Measurements from ENCODE around the gene FAM193B. TPM values are rescaled to one million over a fixed set of nuclear protein-coding genes. Genes with fewer than 3 reads are reported as not detected.

FAM193B gene
- total and polyA plus RNA-seq, 4 donors, result 14.3 to 31.8 (median 15.8) TPM

GRCh38 chr5:177510567-177511053 lies 43.8 kb downstream of the FAM193B start:
- H3K9me3 ChIP-seq (ENCODE audit: control insufficient read depth in 4 of 4, low read length in 3 of 4), result no peaks in the 10 kb centered on the region
- peaks cover 1 to 24% (median 6%) of the 10 kb centered on the region in 4 donors for H3K4me1 ChIP-seq (ENCODE audit: control insufficient read depth in 4 of 4, insufficient read depth in 4 of 4, low read length in 3 of 4)
- H3K9ac ChIP-seq (ENCODE audit: low read depth in 1 of 2, low read length in 2 of 2), result no peak overlapping the region
- no peak for DNase-seq (ENCODE audit: low spot score)
- H3K27ac ChIP-seq (ENCODE audit: low read depth in 1 of 2, low read length in 2 of 2), result peak overlapping the region; percentile 36 to 81
- TF ChIP-seq FOXA2 (IDR thresholded peaks at IDR 0.05) (no peak), SP1 (IDR thresholded peaks at IDR 0.05) (no peak), GABPA (IDR thresholded peaks at IDR 0.05 in 1 of 2, conservative IDR thresholded peaks at IDR 0.05 in 1 of 2) (no peak), RXRA (IDR thresholded peaks at IDR 0.05) (no peak), EGR1 (IDR thresholded peaks at IDR 0.05; ENCODE audit: low read depth in 2 of 2) (no peak)
- H3K27me3 ChIP-seq (ENCODE audit: control insufficient read depth in 4 of 4, insufficient read depth in 4 of 4, low read length in 3 of 4), result no peaks in the 10 kb centered on the region
- WGBS, result 88% methylated on average over 15 of the region's 15 CpGs
- no peak overlapping the region for H3K4me3 ChIP-seq (ENCODE audit: low read depth in 1 of 3, low read length in 3 of 3)
- H3K36me3 ChIP-seq (ENCODE audit: control insufficient read depth in 4 of 4, insufficient read depth in 3 of 4, low read depth in 1 of 4, low read length in 3 of 4), result peaks cover 12 to 48% (median 14%) of the 10 kb centered on the region in 4 donors

- 78% methylated on average over 11 of the region's 11 CpGs for WGBS
- H3K27me3 ChIP-seq (ENCODE audit: control insufficient read depth in 4 of 4, insufficient read depth in 4 of 4, low read length in 3 of 4), result no peaks in the 10 kb centered on the region
- H3K4me1 ChIP-seq (ENCODE audit: control insufficient read depth in 4 of 4, insufficient read depth in 4 of 4, low read length in 3 of 4), result peaks cover 0 to 19% (median 1%) of the 10 kb centered on the region in 4 donors
- peak overlapping the region in 1 of 2 donors; percentile 6 for H3K9ac ChIP-seq (ENCODE audit: low read depth in 1 of 2, low read length in 2 of 2)
- no peaks in the 10 kb centered on the region for H3K9me3 ChIP-seq (ENCODE audit: control insufficient read depth in 4 of 4, low read length in 3 of 4)
- H3K36me3 ChIP-seq (ENCODE audit: control insufficient read depth in 4 of 4, insufficient read depth in 3 of 4, low read depth in 1 of 4, low read length in 3 of 4), result peaks cover 8 to 43% (median 13%) of the 10 kb centered on the region in 4 donors
- TF ChIP-seq SP1 (IDR thresholded peaks at IDR 0.05), result no peak
- no peak for DNase-seq (ENCODE audit: low spot score)
- no peak overlapping the region for H3K4me3 ChIP-seq (ENCODE audit: low read depth in 1 of 3, low read length in 3 of 3)
- peak overlapping the region; percentile 36 to 81 for H3K27ac ChIP-seq (ENCODE audit: low read depth in 1 of 2, low read length in 2 of 2)
Measured at GRCh38 chr5:177509991-177510566, 44.3 kb downstream of the FAM193B start.

- Histone ChIP-seq H3K27me3 (ENCODE audit: control insufficient read depth in 4 of 4, insufficient read depth in 4 of 4, low read length in 3 of 4) (no peaks in the 10 kb centered on the region), H3K9me3 (ENCODE audit: control insufficient read depth in 4 of 4, low read length in 3 of 4) (no peaks in the 10 kb centered on the region), H3K4me3 (ENCODE audit: low read depth in 1 of 3, low read length in 3 of 3) (peak within 1 kb of the TSS; percentile 9 to 17 (median 11)), H3K36me3 (ENCODE audit: control insufficient read depth in 4 of 4, insufficient read depth in 3 of 4, low read depth in 1 of 4, low read length in 3 of 4) (peaks cover 4 to 37% (median 9%) of the 10 kb centered on the region in 4 donors), H3K9ac (ENCODE audit: low read depth in 1 of 2, low read length in 2 of 2) (peak within 1 kb of the TSS in 1 of 2 donors; percentile 22), H3K4me1 (ENCODE audit: control insufficient read depth in 4 of 4, insufficient read depth in 4 of 4, low read length in 3 of 4) (peaks cover 0 to 12% (median under 1%) of the 10 kb centered on the region in 4 donors), H3K27ac (ENCODE audit: low read depth in 1 of 2, low read length in 2 of 2) (peak within 1 kb of the TSS; percentile 36 to 81)
- 54% methylated on average over 20 of the region's 20 CpGs for WGBS
- DNase-seq (ENCODE audit: low spot score), result peak; percentile 68
- TF ChIP-seq RAD21 (IDR thresholded peaks at IDR 0.05) (no peak), ATF3 (IDR thresholded peaks at IDR 0.05) (no peak), HNF4G (IDR thresholded peaks at IDR 0.05) (no peak), EGR1 (IDR thresholded peaks at IDR 0.05; ENCODE audit: low read depth in 2 of 2) (no peak), YY1 (IDR thresholded peaks at IDR 0.05) (no peak), REST (IDR thresholded peaks at IDR 0.05) (no peak), JUND (IDR thresholded peaks at IDR 0.05) (no peak), SP1 (IDR thresholded peaks at IDR 0.05) (no peak), CTCF (IDR thresholded peaks at IDR 0.05; ENCODE audit: low read depth, low read length, missing input control) (no peak)
Measured at GRCh38 chr5:177509381-177509951, 44.9 kb downstream of the FAM193B start, which contains the start of gene DOK3. Gene DOK3 (minus strand): TSS chr5:177509826. CDS start chr5:177509540, 286 bp downstream.
